Progenitor cell of endocrine pancreas (in vitro differentiated cells): ENCODE results near the gene CDH23. TPM values are rescaled to one million over a fixed set of nuclear protein-coding genes. Genes with fewer than 3 reads are reported as not detected.

Experiments used
- DNase-seq: peaks from one replicate; pipeline ENCODE4 v3.0.0; 2021; ENCODE audit warnings: low spot score; ENCODE audit not compliant: unreplicated experiment
- H3K27ac Mint-ChIP-seq: 2 replicates; pipeline ENCODE4 v1.8.0; 2021; ENCODE audit warnings: mild to moderate bottlenecking, moderate library complexity, mixed read lengths
- H3K27me3 Mint-ChIP-seq: 2 replicates; pipeline ENCODE4 v1.8.0; 2021; ENCODE audit warnings: mixed read lengths
- H3K36me3 Mint-ChIP-seq: 2 replicates; pipeline ENCODE4 v1.8.0; 2022; ENCODE audit warnings: mixed read lengths; ENCODE audit not compliant: insufficient read depth
- H3K4me1 Mint-ChIP-seq: 2 replicates; pipeline ENCODE4 v1.8.0; 2021; ENCODE audit warnings: low read depth, mixed read lengths
- H3K4me3 Mint-ChIP-seq: 2 replicates; pipeline ENCODE4 v1.8.0; 2021; ENCODE audit warnings: low read depth, mild to moderate bottlenecking, moderate library complexity, mixed read lengths
- H3K9me3 Mint-ChIP-seq: 2 replicates; pipeline ENCODE4 v1.8.0; 2021; ENCODE audit warnings: low read depth, mixed read lengths
- total RNA-seq: library from RNA; stranded (reverse); gene quantifications from 2 replicates; pipeline ENCODE4 v1.2.1, GENCODE V29; 2021
- TF ChIP-seq, protein P1 (sequence below): fragments of 200-600 bp; sonication (generic); IDR thresholded peaks from one replicate; pipeline ENCODE4 v1.5.0; 2021; ENCODE audit warnings: antibody characterized with exemption, mild to moderate bottlenecking; ENCODE audit not compliant: unreplicated experiment

CDH23 gene
- total RNA-seq, 1 donor from 2014 or later: 0.43 TPM

DNA sequence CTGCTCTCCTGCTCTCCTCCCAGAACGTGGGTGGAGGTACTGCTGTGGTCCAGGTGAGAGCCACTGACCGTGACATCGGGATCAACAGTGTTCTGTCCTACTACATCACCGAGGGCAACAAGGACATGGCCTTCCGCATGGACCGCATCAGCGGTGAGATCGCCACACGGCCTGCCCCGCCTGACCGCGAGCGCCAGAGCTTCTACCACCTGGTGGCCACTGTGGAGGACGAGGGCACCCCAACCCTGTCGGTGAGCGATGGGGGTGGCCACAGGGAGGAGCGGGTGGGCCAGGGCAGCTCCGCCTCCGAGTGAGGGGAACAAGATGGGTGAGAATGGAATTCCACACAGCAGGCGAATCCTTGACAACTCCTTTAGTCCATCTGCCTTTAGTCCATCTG, 345.0 kb downstream of the CDH23 start:
- H3K4me1 Mint-ChIP-seq: peaks cover 7% of the 10 kb centered on the region
- TF ChIP-seq, protein P1, sequence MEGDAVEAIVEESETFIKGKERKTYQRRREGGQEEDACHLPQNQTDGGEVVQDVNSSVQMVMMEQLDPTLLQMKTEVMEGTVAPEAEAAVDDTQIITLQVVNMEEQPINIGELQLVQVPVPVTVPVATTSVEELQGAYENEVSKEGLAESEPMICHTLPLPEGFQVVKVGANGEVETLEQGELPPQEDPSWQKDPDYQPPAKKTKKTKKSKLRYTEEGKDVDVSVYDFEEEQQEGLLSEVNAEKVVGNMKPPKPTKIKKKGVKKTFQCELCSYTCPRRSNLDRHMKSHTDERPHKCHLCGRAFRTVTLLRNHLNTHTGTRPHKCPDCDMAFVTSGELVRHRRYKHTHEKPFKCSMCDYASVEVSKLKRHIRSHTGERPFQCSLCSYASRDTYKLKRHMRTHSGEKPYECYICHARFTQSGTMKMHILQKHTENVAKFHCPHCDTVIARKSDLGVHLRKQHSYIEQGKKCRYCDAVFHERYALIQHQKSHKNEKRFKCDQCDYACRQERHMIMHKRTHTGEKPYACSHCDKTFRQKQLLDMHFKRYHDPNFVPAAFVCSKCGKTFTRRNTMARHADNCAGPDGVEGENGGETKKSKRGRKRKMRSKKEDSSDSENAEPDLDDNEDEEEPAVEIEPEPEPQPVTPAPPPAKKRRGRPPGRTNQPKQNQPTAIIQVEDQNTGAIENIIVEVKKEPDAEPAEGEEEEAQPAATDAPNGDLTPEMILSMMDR: no peak
- no peak for DNase-seq
- H3K4me3 Mint-ChIP-seq: no peak overlapping the region
- no peaks in the 10 kb centered on the region for H3K9me3 Mint-ChIP-seq
- no peaks in the 10 kb centered on the region for H3K27me3 Mint-ChIP-seq
- H3K27ac Mint-ChIP-seq: no peak overlapping the region
- no peaks in the 10 kb centered on the region for H3K36me3 Mint-ChIP-seq

DNA sequence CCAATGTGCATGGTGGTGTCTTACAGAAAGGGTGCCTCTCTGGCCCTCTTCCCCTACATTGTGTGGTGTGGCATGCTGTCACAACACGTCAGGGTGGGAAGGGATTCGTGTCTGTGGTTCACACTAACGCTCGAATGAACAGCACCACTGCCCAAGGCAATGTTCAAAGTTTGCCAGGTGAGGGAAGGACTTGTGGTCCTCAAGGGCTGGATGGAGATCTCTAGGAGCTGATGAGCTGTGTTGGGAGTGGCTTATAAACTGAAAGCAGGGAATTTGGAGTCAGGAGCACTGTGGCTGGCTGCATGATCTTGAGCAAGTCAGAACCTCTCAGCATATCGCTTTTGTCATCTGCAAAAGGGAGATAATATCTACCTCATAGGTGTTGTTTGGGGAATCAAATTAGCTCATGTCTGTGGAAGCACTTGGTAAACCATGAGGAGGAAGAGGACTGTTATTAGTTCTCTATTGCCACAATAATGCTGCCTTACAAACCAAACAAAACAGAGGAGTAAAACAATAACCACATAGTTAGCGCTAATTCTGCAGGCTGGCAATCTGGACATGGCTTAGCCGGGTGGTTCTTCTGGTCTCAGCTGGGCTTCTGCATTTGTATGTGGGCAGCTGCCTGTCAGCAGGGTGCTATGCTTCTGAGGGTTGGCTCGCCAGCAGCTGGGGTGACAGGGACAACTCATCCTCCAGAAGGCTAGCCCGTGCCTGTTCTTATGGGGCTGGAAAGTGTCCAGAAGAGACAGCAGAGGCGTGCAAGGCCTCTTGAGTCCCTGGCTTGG, 345.8 kb downstream of the CDH23 start:
- H3K36me3 Mint-ChIP-seq: no peaks in the 10 kb centered on the region
- H3K4me3 Mint-ChIP-seq: no peak overlapping the region
- H3K27me3 Mint-ChIP-seq: no peaks in the 10 kb centered on the region
- TF ChIP-seq, protein P1: no peak
- peaks cover 15% of the 10 kb centered on the region for H3K4me1 Mint-ChIP-seq
- H3K9me3 Mint-ChIP-seq: no peaks in the 10 kb centered on the region
- H3K27ac Mint-ChIP-seq: no peak overlapping the region
- DNase-seq: no peak

DNA sequence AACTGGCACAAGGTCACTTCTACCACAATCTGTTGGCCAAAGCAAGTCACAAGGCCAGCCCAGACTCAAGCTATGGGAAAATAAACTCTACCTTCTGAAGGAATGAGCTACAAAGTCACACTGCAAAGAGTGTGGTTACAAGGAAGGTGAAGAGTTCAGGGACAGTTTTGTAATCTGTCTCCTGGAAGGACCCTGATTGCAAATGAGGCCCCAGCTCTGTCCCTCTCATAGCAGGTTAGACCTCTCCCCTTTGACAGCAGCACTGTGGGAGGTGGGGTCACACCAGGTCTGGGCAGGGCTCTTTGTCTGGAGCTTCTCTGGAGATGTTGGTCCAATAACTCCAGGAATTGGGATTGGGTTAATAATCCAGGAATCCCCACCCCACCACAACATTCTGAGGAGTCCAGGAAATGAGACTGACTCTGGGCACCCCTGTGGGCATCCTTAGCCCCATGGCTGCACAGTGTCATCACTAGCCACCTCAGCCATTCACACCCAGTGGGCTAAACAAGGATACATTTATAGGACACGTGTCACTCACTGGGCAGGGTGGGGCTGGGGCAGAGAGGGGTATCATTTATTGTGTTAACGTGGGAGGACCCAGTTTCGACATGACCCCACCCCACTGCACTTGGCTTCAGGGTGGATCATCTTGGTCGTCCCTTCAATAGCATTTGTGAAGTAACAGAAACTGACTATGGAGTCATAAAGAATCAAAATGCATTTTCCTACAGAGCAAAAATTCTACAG, 346.5 kb downstream of the CDH23 start:
- TF ChIP-seq, protein P1: no peak
- no peak for DNase-seq
- Mint-ChIP-seq H3K9me3 (no peaks in the 10 kb centered on the region), H3K27me3 (no peaks in the 10 kb centered on the region), H3K4me3 (no peak overlapping the region), H3K4me1 (peaks cover 17% of the 10 kb centered on the region), H3K36me3 (no peaks in the 10 kb centered on the region), H3K27ac (no peak overlapping the region)

DNA sequence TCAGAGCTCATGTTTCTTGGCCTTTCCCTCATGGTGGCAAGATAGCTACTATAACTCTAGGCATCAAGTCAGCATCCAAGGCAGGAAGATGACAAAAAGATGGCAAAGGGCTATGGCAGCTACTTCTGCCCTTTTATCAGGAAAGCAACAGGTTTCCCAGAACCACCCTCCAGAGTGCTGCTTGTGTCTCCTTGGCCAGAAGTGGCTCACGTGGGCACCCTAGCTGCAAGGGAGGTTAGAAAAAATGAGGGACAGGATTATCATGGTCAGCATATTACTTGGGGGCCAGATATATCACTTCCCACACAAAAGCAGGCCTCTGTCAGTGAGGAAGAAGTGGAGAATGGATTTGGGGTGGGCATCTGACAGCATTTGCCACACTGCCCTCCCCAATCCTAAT, 347.1 kb downstream of the CDH23 start:
- no peaks in the 10 kb centered on the region for H3K27me3 Mint-ChIP-seq
- no peaks in the 10 kb centered on the region for H3K9me3 Mint-ChIP-seq
- H3K4me3 Mint-ChIP-seq: no peak overlapping the region
- H3K36me3 Mint-ChIP-seq: no peaks in the 10 kb centered on the region
- TF ChIP-seq, protein P1: no peak
- peaks cover 19% of the 10 kb centered on the region for H3K4me1 Mint-ChIP-seq
- no peak overlapping the region for H3K27ac Mint-ChIP-seq
- DNase-seq: no peak

DNA sequence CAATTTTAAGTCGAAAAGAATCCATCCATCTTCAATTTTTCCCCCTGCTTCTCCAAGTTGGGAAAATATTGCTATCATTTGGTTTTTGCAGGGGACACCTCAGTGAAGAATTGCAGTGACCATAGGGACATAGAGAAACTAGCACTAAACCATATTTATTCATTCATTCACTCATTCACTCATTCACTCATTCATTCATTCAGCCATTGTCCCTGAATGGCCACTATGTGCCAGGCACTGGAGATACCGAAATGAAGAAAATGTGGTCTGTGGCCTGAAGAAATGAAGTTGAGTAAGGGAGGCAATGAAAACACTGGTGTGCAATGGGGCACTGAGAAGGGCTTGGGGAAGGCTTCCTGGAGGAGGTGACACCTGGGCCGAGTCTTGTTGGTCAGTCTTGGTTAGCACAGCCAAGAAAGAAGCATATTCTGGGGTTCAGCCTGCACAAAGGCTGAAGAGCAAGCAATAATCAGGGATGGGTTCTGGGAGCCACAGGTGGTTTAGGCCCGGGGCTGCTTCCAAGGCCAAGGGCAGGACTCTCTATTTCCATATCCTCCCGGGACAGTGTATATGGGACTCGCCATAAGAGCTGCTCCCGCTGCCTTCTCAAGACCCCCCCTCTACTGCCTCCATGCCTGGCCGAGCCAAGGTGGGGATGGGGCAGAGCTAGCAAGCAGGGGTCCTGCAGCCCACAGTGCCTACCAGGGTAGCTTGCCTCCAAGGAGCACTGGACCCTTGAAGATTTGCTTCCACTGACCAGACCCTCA, 348.4 kb downstream of the CDH23 start:
- no peak for DNase-seq
- Mint-ChIP-seq H3K27ac (no peak overlapping the region), H3K9me3 (no peaks in the 10 kb centered on the region), H3K4me3 (no peak overlapping the region), H3K27me3 (no peaks in the 10 kb centered on the region), H3K4me1 (peaks cover 19% of the 10 kb centered on the region), H3K36me3 (no peaks in the 10 kb centered on the region)
- TF ChIP-seq, protein P1: no peak
